ENCODE results near the gene YWHAG. TPM values are rescaled to one million over a fixed set of nuclear protein-coding genes. Genes with fewer than 3 reads are reported as not detected.

YWHAG gene
- total RNA-seq (ENCODE audit: low replicate concordance): 62.2 and 84.9 TPM in 2 replicates

DNA sequence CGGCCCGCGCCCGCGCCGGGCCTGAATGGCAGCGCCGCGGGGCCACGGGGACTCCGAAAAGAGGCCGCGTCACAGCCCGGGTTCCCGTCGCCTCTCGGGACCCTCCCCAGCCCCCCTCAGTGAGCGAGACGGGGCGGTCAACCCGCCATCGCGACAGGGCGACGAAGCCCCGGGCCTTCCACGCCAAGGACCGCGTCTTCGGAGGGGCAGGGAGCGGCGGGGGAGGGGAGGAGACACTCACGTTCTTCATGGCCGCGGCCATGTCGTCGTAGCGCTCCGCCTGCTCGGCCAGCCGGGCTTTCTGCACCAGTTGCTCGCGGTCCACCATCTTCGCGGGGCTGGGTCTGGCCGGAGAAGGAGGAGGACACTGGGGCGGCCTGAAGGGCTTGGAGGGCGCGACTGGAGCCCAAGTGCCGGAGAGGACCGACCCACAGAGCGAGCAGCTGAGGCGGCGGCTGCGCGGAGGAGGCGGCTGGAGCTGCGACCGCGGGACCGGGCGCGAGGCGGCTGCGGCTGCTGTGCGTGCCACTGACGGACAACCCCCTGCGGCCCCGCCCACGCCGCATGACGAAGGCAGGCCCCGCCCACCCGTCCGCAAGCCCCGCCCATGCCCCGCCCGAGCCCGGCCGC, at the start of gene YWHAG:
Gene YWHAG, minus strand, starts transcription at position 511 of the 630 bp plus-strand sequence. Its CDS starts 183 bp downstream, at position 328.

GRCh38 chr7:76302347-76303201, 56.2 kb downstream of the YWHAG start, which contains the start of gene HSPB1:
TSS of gene HSPB1 (plus strand) at chr7:76302673. CDS start at chr7:76302713, 40 bp downstream.

Other genes with a start within 250 kb of the YWHAG start
- 0.23 and 0.53 TPM in 2 replicates for gene SRRM3, start 157.1 kb downstream of the YWHAG start, total RNA-seq (ENCODE audit: low replicate concordance)
- gene HSPB1, start 56.3 kb downstream of the YWHAG start, total RNA-seq (ENCODE audit: low replicate concordance): 31.0 and 39.5 TPM in 2 replicates
- gene SSC4D, start 50.7 kb upstream of the YWHAG start, total RNA-seq (ENCODE audit: low replicate concordance): 0.68 TPM in 1 of 2 replicates, not detected in the other
- gene ZP3, start 66.0 kb upstream of the YWHAG start, total RNA-seq (ENCODE audit: low replicate concordance): 1.4 and 2.2 TPM in 2 replicates
- 0.94 and 3.2 TPM in 2 replicates for gene DTX2, start 102.7 kb upstream of the YWHAG start, total RNA-seq (ENCODE audit: low replicate concordance)
- 0.08 TPM in 1 of 2 replicates, not detected in the other for gene UPK3B, start 151.6 kb upstream of the YWHAG start, total RNA-seq (ENCODE audit: low replicate concordance)
- 0.12 and 0.15 TPM in 2 replicates for gene SPDYE16, start 184.3 kb upstream of the YWHAG start, total RNA-seq (ENCODE audit: low replicate concordance)

Data from smooth muscle cell of the coronary artery (primary cell).